MM.1S (cell line): ENCODE data around the gene POGLUT2.

ENCODE experiments used
- CTCF ChIP-seq: fragments of 300-600 bp; sonication (generic); IDR thresholded peaks from 2 replicates; pipeline ENCODE4 v1.5.1; 2016; ENCODE audit warnings: antibody characterized with exemption, low read length, mixed read lengths
- EZH2 ChIP-seq: fragments of 300-600 bp; sonication (generic); optimal IDR thresholded peaks from 2 replicates; pipeline ENCODE3; 2017; ENCODE audit warnings: low read depth, mild to moderate bottlenecking, antibody characterized with exemption, low read length, mixed read lengths

- TF ChIP-seq CTCF (no peak), EZH2 (no peak)
Observed at GRCh38 chr13:102742101-102742500, 56.7 kb downstream of the POGLUT2 start.
